Dendritic cell treated with granulocyte-macrophage colony-stimulating factor and Interleukin-4, amounts not matched to agents 40 ng/mL and 50 ng/mL, for 4 days (primary cell): Measurements from ENCODE around the gene RAB40C.
A peak's percentile ranks its signal among the peaks of the same experiment; 100 is the strongest.

Experiments
- H3K27ac Mint-ChIP-seq: one replicate; pipeline ENCODE4 v1.8.0; 2022; ENCODE audit warnings: mild to moderate bottlenecking, mixed read lengths
- H3K27me3 Mint-ChIP-seq: one replicate; pipeline ENCODE4 v1.8.0; 2022; ENCODE audit warnings: mild to moderate bottlenecking, mixed read lengths
- H3K36me3 Mint-ChIP-seq: one replicate; pipeline ENCODE4 v1.8.0; 2022; ENCODE audit warnings: low read depth, mixed read lengths
- H3K4me1 Mint-ChIP-seq: one replicate; pipeline ENCODE4 v1.8.0; 2022; ENCODE audit warnings: low read depth, mixed read lengths
- H3K4me3 Mint-ChIP-seq: one replicate; pipeline ENCODE4 v1.8.0; 2022; ENCODE audit warnings: mild to moderate bottlenecking, moderate library complexity, mixed read lengths
- H3K9me3 Mint-ChIP-seq: one replicate; pipeline ENCODE4 v1.8.0; 2022; ENCODE audit warnings: mixed read lengths
- intact Hi-C: fragments of 100-400 bp; cut with micrococcal nuclease; formaldehyde crosslinking; loops from one replicate; pipeline ENCODE4 v1.15.0; 2022

Gene RAB40C

DNA sequence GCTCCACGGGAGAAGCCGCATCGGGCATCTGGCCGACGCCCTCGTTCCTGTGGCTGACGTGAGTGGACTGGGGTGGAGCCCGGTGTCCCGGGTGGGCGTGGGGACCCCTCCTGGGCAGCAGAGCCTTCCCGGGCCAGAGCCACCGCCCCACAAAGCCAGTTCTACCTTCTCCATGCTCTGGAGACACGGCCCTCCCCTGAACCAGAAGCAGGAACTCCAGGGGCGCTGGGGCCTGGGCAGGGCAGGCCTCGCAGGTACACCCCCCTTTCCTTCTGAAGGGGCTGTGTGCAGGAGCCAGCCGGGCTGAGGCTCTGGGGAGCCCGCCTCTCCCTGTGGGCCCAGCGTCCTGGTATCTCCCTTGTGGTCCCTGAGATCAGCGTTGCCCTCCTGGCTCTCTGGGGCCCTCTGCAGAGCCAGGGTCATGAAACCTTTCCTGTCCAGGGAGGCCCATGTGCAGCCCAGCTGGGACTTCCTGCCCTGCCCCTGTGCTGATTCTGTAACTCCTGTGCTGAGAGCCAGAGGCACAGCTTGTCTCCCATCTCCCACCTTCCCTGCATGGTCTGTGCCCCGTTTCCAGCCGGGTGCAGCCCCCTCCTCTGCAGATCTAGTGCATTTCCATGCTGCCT, 13.6 kb upstream of the RAB40C start:
- Mint-ChIP-seq H3K36me3 (peaks cover 58% of the 10 kb centered on the region), H3K4me3 (no peak overlapping the region), H3K27ac (peak overlapping the region; percentile 4), H3K27me3 (no peaks in the 10 kb centered on the region), H3K9me3 (no peaks in the 10 kb centered on the region), H3K4me1 (peaks cover 9% of the 10 kb centered on the region)
- intact Hi-C loops, result no loop called here

DNA sequence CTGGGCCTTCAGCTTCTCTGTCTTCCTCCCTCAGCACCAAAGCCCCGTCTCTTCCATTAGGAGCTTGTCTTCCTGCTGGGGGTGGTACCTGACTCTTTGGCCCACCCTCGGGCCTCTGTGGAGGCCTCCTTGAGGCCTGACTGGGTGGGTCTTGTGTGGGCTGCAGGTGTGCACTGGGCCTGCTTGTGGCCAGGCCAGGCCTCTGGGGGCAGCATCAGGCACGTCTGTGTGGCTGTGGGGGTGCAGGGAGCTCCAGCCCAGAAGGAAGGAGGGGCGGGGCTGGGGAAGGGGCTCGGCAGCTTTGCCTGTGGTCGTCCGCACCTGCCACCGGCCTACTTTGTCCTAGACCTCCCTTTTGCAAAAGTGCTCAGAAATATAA, 13.1 kb upstream of the RAB40C start:
- Mint-ChIP-seq H3K27me3 (no peaks in the 10 kb centered on the region), H3K4me3 (no peak overlapping the region), H3K36me3 (peaks cover 60% of the 10 kb centered on the region), H3K4me1 (peaks cover 4% of the 10 kb centered on the region), H3K27ac (peak overlapping the region; percentile 4), H3K9me3 (no peaks in the 10 kb centered on the region)
- intact Hi-C loops, result no loop called here

DNA sequence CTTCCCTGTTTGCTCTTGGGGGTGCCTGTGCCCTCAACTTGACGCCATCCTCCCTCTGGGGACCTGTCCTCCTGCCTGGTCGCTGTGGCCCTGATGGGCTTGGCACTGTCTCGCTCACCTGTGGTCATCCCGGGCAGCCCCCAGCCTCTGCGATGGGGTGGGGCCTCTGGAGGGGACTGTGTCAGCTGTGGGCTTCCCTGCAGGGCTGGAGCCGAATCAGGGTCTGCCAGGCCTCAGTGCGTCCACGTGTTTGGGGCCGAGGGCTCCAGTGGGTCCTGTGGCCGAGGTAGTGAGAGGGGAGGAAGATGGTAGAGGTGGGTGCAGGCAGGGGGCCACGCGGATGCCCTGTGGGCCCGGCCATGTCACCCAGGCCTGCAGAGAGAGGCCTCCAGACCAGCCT, 12.1 kb upstream of the RAB40C start:
- H3K4me3 Mint-ChIP-seq, result no peak overlapping the region
- H3K36me3 Mint-ChIP-seq, result peaks cover 64% of the 10 kb centered on the region
- intact Hi-C loops, result no loop called here
- H3K27me3 Mint-ChIP-seq, result no peaks in the 10 kb centered on the region
- no peaks in the 10 kb centered on the region for H3K4me1 Mint-ChIP-seq
- no peaks in the 10 kb centered on the region for H3K9me3 Mint-ChIP-seq
- no peak overlapping the region for H3K27ac Mint-ChIP-seq

DNA sequence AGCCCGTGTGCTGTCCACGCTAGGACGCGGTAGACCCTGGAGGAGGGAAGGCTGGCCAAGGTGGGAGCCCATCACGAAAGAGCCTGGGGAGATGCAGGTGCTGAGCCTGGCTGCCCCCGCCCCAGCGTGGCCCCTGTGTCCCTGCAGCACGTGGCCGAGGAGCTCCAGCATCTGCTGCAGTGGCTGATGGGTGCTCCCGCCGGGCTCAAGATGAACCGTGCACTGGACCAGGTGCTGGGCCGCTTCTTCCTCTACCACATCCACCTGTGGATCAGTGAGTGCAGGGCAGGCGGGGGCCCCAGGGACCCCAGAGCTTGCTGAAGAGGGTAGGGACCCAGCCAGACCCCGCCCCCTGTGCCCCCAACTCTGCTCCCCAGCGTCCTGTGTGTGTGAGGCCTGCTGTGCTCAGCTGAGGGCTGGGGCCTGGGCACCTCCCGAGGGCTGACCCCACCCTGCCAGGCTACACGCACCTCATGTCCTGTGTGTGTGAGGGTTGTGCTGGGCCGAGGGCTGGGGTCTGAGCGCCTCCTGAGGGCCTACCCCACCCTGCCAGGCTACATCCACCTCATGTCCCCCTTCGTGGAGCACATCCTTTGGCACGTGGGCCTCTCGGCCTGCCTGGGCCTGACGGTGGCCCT, 11.5 kb upstream of the RAB40C start:
- Mint-ChIP-seq H3K27ac (no peak overlapping the region), H3K36me3 (peaks cover 69% of the 10 kb centered on the region), H3K4me1 (no peaks in the 10 kb centered on the region), H3K9me3 (no peaks in the 10 kb centered on the region), H3K27me3 (no peaks in the 10 kb centered on the region), H3K4me3 (no peak overlapping the region)
- intact Hi-C loops, result no loop called here

DNA sequence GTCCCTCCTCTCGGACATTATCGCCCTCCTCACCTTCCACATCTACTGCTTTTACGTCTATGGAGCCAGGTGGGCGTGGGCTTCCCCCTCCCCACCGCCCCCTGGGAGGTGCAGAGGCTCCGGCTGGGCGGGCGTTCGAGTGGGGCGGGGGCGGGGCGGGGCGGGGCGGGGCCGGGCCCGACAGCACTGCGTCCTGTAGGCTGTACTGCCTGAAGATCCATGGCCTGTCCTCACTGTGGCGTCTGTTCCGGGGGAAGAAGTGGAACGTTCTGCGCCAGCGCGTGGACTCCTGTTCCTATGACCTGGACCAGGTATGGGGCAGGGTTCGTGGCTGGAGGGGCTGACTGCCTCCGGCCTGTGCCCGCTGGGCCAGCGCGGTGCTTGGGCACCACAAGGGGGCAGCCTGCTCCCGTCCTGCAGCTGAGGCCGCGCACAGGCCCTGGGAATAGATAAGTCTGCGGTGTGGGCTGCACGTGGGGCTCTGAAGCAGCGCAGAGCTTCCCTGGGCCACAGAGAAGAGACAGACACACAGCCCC, 10.9 kb upstream of the RAB40C start:
- no peak overlapping the region for H3K27ac Mint-ChIP-seq
- peaks cover 69% of the 10 kb centered on the region for H3K36me3 Mint-ChIP-seq
- no peaks in the 10 kb centered on the region for H3K4me1 Mint-ChIP-seq
- H3K4me3 Mint-ChIP-seq, result peak overlapping the region; percentile 44
- H3K9me3 Mint-ChIP-seq, result no peaks in the 10 kb centered on the region
- H3K27me3 Mint-ChIP-seq, result no peaks in the 10 kb centered on the region
- intact Hi-C loops, result loop anchor here (1.0 kb wide), 2 partner anchors 81 to 88 kb away; no protein-coding TSS in a partner anchor

DNA sequence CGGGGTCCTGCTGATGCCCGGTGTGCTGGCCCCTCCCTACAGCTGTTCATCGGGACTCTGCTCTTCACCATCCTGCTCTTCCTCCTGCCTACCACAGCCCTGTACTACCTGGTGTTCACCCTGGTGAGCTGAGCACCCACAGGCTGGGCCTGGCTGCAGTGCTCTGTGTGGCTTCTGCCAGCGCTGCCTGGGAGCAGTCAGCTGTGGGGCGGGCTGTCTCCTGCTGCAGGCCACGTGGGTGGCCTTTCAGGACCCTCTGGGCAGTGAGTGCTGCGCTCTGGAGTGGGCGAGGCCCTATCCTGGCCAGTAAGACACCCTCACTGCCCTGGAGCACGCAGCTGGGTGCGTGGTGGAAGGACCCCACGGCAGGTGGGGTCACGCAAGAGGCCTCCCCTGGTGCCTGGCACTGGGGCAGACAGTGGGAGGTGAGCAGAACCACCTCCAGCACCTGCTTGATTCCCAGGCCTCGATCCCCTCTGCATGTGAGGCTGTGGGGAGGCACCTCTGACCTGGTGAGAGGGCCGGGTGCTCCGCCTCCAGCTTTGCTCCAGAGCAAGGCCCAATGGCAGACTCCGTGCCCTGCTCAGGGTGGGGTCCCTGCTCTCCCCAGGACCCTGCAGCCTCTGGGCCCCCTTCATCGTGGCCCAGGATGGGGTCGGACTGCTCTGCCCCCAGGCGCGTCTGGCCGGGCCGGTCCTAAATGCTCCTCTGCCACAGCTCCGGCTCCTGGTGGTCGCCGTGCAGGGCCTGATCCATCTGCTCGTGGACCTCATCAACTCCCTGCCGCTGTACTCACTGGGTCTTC, 9.5 kb upstream of the RAB40C start:
- Mint-ChIP-seq H3K27ac (no peak overlapping the region), H3K4me3 (no peak overlapping the region), H3K9me3 (no peaks in the 10 kb centered on the region), H3K27me3 (peaks cover 3% of the 10 kb centered on the region), H3K4me1 (no peaks in the 10 kb centered on the region), H3K36me3 (peaks cover 55% of the 10 kb centered on the region)
- intact Hi-C loops, result no loop called here

DNA sequence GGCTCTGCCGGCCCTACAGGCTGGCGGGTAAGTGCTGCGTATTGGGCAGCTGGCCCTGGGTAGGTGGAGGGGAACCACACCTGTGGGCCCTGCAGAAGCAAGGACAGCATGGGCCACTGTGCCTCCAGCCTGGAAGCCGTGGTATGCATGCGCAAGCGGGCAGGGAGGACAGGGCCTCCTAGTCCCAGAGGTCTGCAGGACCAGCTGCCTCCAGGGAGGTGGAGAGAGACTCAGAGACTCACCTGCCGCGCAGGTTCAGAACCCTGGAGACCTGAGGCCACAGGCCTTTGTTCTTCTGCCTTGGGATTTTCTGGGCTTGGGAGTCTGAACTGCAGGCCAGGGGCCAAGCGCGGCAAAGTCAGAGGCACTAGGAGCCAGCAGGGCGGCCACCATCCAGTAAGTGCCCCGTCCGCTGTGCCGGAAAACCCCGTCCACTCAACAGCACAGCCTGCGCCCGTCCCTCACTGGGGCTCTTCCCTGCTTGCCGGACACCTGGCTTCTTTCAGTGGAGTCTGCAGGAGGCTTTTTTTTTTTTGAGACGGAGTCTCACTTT, 8.8 kb upstream of the RAB40C start:
- H3K27ac Mint-ChIP-seq, result no peak overlapping the region
- H3K4me3 Mint-ChIP-seq, result no peak overlapping the region
- H3K4me1 Mint-ChIP-seq, result no peaks in the 10 kb centered on the region
- intact Hi-C loops, result no loop called here
- H3K9me3 Mint-ChIP-seq, result no peaks in the 10 kb centered on the region
- H3K27me3 Mint-ChIP-seq, result peaks cover 10% of the 10 kb centered on the region
- peaks cover 48% of the 10 kb centered on the region for H3K36me3 Mint-ChIP-seq

DNA sequence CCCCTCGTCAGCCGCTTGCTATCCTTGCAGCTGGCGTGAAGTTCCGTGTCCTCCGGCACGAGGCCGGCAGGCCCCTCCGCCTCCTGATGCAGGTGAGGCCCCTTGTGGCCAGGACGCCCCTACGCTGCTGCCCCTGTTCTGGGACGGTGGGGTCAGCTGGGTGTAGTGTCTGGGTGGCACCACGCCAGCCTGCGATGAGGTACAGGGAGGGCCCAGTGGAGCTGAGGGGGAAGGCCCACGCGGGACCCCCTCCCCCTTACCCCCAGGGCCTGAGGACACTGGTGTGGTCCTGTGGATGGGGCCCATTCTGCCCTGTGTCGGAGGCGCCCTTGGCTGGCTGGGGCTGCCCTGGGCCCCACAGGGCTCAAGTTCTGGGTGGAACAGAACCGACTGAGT, 7.7 kb upstream of the RAB40C start:
- no peak overlapping the region for H3K4me3 Mint-ChIP-seq
- H3K9me3 Mint-ChIP-seq, result no peaks in the 10 kb centered on the region
- H3K27ac Mint-ChIP-seq, result no peak overlapping the region
- intact Hi-C loops, result no loop called here
- H3K36me3 Mint-ChIP-seq, result peaks cover 39% of the 10 kb centered on the region
- peaks cover 2% of the 10 kb centered on the region for H3K4me1 Mint-ChIP-seq
- peaks cover 17% of the 10 kb centered on the region for H3K27me3 Mint-ChIP-seq

DNA sequence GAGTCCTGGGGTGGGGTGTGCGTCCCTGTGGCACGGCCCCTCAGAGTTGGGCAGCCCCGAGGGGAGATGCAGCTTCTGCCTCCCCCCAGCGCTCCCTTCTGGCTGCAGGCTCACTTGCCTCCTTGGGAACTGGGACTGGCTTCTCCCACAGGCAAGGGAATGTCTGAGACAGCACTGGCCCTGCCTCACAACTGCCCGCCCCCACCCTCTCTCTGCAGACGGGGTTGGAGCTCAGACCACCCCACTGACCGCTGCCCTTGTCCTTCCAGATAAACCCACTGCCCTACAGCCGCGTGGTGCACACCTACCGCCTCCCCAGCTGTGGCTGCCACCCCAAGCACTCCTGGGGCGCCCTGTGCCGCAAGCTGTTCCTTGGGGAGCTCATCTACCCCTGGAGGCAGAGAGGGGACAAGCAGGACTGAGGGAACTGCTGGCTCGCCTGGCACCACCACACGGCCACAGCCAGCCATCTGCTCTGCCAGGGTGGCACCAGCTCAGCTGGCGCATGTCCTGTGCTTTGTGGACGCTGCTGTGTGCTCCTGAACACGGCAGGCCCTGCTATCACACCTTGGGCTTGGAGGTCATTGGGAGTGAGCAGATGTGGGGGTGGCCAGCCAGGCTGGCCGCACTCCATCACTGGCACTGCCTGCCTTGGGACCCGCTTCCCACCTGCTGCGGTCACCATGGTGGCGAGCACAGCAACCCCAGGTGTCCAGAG, 7.1 kb upstream of the RAB40C start:
- Mint-ChIP-seq H3K36me3 (peaks cover 39% of the 10 kb centered on the region), H3K27ac (no peak overlapping the region), H3K9me3 (no peaks in the 10 kb centered on the region), H3K27me3 (peaks cover 17% of the 10 kb centered on the region), H3K4me1 (peaks cover 6% of the 10 kb centered on the region), H3K4me3 (no peak overlapping the region)
- intact Hi-C loops, result no loop called here

DNA sequence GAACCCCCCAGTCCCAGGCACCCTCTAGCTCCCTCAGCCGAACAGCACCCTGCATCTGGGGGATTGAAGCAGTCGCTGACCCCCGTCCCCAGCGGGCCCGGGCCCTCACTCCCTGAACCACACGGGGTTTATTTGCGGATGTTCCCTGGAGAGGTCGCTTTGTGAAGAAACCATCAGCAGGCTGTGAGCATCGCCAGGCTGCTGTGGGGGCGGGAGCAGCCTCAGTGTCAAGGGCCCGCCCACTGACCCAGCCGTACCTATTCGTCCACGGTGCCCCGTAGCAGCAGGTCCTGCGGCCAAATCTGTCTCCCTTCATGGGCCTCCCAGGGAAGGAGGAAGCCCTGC, 6.4 kb upstream of the RAB40C start:
- H3K9me3 Mint-ChIP-seq, result no peaks in the 10 kb centered on the region
- H3K4me3 Mint-ChIP-seq, result no peak overlapping the region
- H3K27ac Mint-ChIP-seq, result no peak overlapping the region
- intact Hi-C loops, result no loop called here
- H3K27me3 Mint-ChIP-seq, result peaks cover 17% of the 10 kb centered on the region
- H3K36me3 Mint-ChIP-seq, result peaks cover 42% of the 10 kb centered on the region
- peaks cover 13% of the 10 kb centered on the region for H3K4me1 Mint-ChIP-seq

DNA sequence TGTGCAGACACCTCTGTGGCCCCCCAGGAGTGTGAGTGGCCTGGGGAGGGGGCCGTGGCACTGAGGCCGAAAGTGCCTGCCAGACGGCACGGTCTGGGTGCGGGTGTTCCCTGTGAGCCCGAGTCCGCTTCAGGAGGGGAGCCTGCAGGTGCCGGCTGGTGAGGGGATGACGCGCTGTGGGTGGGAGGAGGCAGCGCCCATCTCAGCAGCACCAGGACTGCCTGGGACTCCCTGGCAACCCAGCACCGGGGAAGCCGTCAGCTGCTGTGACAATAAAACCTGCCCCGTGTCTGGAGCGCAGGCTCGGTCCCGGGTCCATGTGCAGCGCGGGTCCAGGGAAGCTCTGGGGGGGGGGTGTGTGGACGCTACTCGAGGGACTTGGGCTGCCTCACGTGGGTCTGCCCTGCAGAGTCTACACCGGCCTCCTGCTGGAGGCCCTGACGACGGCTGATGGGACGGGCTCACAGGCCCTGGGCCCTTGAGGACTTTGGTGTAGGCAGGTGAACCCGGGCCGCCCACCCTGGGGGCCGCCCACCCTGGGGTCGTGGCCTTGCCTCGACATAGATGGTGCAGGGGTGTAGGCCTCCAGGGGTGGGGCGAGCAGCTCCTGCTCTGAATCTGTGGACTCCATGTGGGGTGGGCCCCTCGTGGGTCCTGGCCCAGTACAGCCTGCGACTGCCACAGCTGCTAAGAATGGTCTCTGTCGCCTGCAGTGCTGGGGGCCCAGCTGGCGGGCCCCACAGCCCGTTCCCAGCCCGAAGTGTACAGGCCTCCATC, 5.9 kb upstream of the RAB40C start:
- Mint-ChIP-seq H3K9me3 (no peaks in the 10 kb centered on the region), H3K27me3 (peaks cover 17% of the 10 kb centered on the region), H3K27ac (no peak overlapping the region), H3K4me1 (peaks cover 16% of the 10 kb centered on the region), H3K36me3 (peaks cover 47% of the 10 kb centered on the region), H3K4me3 (no peak overlapping the region)
- intact Hi-C loops, result no loop called here

DNA sequence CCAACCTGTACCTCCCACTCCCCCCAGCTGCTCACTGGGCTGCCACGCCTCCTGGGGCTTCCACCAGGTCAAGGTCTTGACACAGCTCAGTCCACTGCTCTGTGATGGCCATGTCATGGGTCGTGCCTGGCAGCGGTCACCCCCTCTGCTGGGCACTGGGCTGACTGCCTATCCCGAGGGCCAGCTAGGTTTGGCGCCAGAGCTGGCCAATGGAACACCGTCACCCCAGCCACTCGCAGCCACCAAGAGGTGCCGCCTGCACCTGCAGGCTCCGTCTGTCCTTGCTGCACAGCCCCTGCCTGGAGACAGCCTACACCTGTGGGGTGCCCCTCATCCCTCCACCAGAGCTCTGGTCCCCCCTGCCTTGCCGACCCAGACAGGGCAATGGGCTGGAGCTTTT, 4.5 kb upstream of the RAB40C start:
- H3K4me1 Mint-ChIP-seq, result peaks cover 16% of the 10 kb centered on the region
- H3K27ac Mint-ChIP-seq, result peak overlapping the region; percentile 52
- no peaks in the 10 kb centered on the region for H3K9me3 Mint-ChIP-seq
- intact Hi-C loops, result no loop called here
- peaks cover 52% of the 10 kb centered on the region for H3K36me3 Mint-ChIP-seq
- H3K27me3 Mint-ChIP-seq, result peaks cover 17% of the 10 kb centered on the region
- no peak overlapping the region for H3K4me3 Mint-ChIP-seq

DNA sequence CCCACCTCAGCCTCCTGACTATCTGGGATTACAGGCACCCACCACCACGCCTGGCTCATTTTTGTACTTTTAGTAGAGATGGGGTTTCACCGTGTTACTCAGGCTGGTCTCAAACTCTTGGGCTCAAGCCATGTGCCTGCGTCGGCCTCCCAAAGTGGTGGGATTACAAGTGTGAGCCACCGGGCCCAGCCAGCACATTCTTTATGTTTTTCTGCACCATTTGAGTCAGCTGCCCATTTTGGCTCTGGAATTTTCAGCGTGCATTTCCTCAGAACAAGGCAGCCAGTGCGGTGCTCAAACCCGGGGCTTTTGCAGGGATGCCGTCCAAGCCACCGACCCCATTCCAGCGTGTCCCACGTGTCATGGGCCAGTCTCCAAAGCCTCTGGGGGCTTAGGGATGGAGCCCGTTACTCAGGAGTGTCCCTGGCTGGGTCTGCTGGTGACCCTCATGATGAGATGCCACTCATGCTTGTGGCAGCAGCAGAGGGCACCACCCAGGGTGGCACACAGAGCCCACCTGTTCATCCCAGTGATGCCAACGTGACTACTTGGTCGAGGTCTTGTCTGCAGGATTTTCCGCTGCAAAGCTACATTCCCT, 3.7 kb upstream of the RAB40C start:
- Mint-ChIP-seq H3K4me3 (no peak overlapping the region), H3K27ac (no peak overlapping the region)

More for the DNA sequence above, 3.7 kb upstream of the RAB40C start:
- no peaks in the 10 kb centered on the region for H3K9me3 Mint-ChIP-seq
- intact Hi-C loops, result no loop called here
- peaks cover 24% of the 10 kb centered on the region for H3K4me1 Mint-ChIP-seq
- H3K36me3 Mint-ChIP-seq, result peaks cover 44% of the 10 kb centered on the region
- peaks cover 17% of the 10 kb centered on the region for H3K27me3 Mint-ChIP-seq
